A549 (cell line): ENCODE data around the gene ST13. TPM values are rescaled to one million over a fixed set of nuclear protein-coding genes. Genes with fewer than 3 reads are reported as not detected.
A peak's percentile ranks its signal among the peaks of the same experiment; 100 is the strongest.

Experiments used
- ATAC-seq, 2 experiments: fragments of 200-7000 bp in 1 of 2; fragments of >200 bp in 1 of 2; cut with Nextera tagmentation in 1 of 2; cut with Tn5 transposase in 1 of 2; 3 replicates each; pipeline versions ENCODE4 v1.8.0 to v1.9.1; 2018 to 2020; ENCODE audit warnings: mild to moderate bottlenecking in 1 of 2, moderate library complexity in 1 of 2
- CTCF ChIA-PET: fragments of 300-600 bp; sonication (Branson Sonifier 250); formaldehyde crosslinking; extraction: SDS; loops from one replicate; lab custom pipeline; 2021; ENCODE audit warnings: antibody characterized with exemption, inconsistent platforms; lab: Yijun Ruan, JAX
- POLR2A ChIA-PET: fragments of 350-600 bp; formaldehyde crosslinking; extraction: SDS; loops from one replicate; lab custom pipeline; 2021; ENCODE audit warnings: antibody characterized with exemption, inconsistent platforms; lab: Yijun Ruan, JAX
- DNase-seq, 2 experiments: peaks; one replicate each; pipeline versions ENCODE4 v3.0.0 to v3.0.0-alpha.2; 2011 to 2016; ENCODE audit warnings: low read depth in 1 of 2, low spot score in 1 of 2
- FAIRE-seq: peaks from 2 replicates; lab custom pipeline; 2011; peaks lifted over from hg19 to GRCh38; lab: Jason Lieb, UNC
- H3K27ac ChIP-seq, 2 experiments: fragments of >200 bp; sonication (Bioruptor Twin); formaldehyde crosslinking; 3 replicates each; pipeline ENCODE4 v1.5.1; 2016 to 2017
- H3K4me1 ChIP-seq: fragments of >200 bp; sonication (Bioruptor Twin); formaldehyde crosslinking; 3 replicates; pipeline ENCODE4 v1.6.1; 2016
- H3K4me2 ChIP-seq: fragments of >200 bp; sonication (Bioruptor Twin); formaldehyde crosslinking; 3 replicates; pipeline ENCODE4 v1.6.1; 2016
- H3K4me3 ChIP-seq: fragments of >200 bp; sonication (Bioruptor Twin); formaldehyde crosslinking; 3 replicates; pipeline ENCODE4 v1.5.1; 2016
- H3K9me3 ChIP-seq: fragments of >200 bp; sonication (Bioruptor Twin); formaldehyde crosslinking; 3 replicates; pipeline ENCODE4 v1.6.1; 2016
- CHD2 ChIP-seq: fragments of 150-350 bp; IDR thresholded peaks from 2 replicates; pipeline ENCODE4 v1.6.1; 2014; ENCODE audit warnings: low read length; ENCODE audit not compliant: partially characterized antibody
- CHD4 ChIP-seq: fragments of 200-600 bp; sonication (generic); IDR thresholded peaks from 2 replicates; pipeline ENCODE4 v1.6.1; 2016; ENCODE audit warnings: antibody characterized with exemption, mild to moderate bottlenecking, borderline replicate concordance
- FOSL2 ChIP-seq, 2 experiments: fragments of 450-650 bp in 1 of 2; fragments of >200 bp in 1 of 2; sonication (Bioruptor Twin) in 1 of 2; formaldehyde crosslinking; IDR thresholded peaks; 2 replicates each; pipeline versions ENCODE4 v1.5.0 to v1.6.1; 2016 to 2020; ENCODE audit warnings: mild to moderate bottlenecking in 1 of 2, moderate library complexity in 1 of 2
- HEYL ChIP-seq: fragments of 250-450 bp; sonication (Bioruptor Pico); IDR thresholded peaks from 2 replicates; pipeline ENCODE4 v1.8.0; 2021; ENCODE audit warnings: mild to moderate bottlenecking, moderate library complexity
- HOXB13 ChIP-seq: fragments of 250-450 bp; sonication (Bioruptor Pico); IDR thresholded peaks from 2 replicates; pipeline ENCODE4 v1.5.0; 2020; ENCODE audit warnings: low read depth, mild to moderate bottlenecking, moderate library complexity
- JUN ChIP-seq, 2 experiments: fragments of >200 bp; sonication (Bioruptor Twin); formaldehyde crosslinking; IDR thresholded peaks; 2 replicates in 1 of 2; 3 replicates in 1 of 2; pipeline ENCODE4 v1.6.1; 2016 to 2017
- KDM1A ChIP-seq: fragments of 200-600 bp; sonication (generic); IDR thresholded peaks from 2 replicates; pipeline ENCODE4 v1.6.1; 2016; ENCODE audit warnings: low read depth, mild to moderate bottlenecking
- KDM5A ChIP-seq: fragments of 200-600 bp; sonication (generic); IDR thresholded peaks from 2 replicates; pipeline ENCODE4 v1.6.1; 2016; ENCODE audit warnings: antibody characterized with exemption, mild to moderate bottlenecking
- MAFK ChIP-seq: fragments of 450-650 bp; IDR thresholded peaks from 2 replicates; pipeline ENCODE4 v1.6.1; 2014; ENCODE audit not compliant: partially characterized antibody
- NFE2L2 ChIP-seq: fragments of 150-350 bp; conservative IDR thresholded peaks from 2 replicates; pipeline ENCODE4 v1.6.1; 2014; ENCODE audit warnings: low read length
- PHF8 ChIP-seq: fragments of 200-600 bp; sonication (generic); IDR thresholded peaks from 2 replicates; pipeline ENCODE4 v1.6.1; 2016; ENCODE audit warnings: low read depth, mild to moderate bottlenecking, antibody characterized with exemption, moderate library complexity, borderline replicate concordance
- POLR2AphosphoS2 ChIP-seq: conservative IDR thresholded peaks from 2 replicates; pipeline ENCODE4 v1.6.1; 2012; ENCODE audit warnings: low read length, improper control_type of control experiment, inconsistent platforms
- RNF2 ChIP-seq: fragments of 200-600 bp; sonication (generic); IDR thresholded peaks from 2 replicates; pipeline ENCODE4 v1.6.1; 2016; ENCODE audit warnings: low read depth, mild to moderate bottlenecking, antibody characterized with exemption, moderate library complexity, borderline replicate concordance
- SREBF2 ChIP-seq: fragments of 450-650 bp; IDR thresholded peaks from 2 replicates; pipeline ENCODE4 v1.6.1; 2014; ENCODE audit warnings: mild to moderate bottlenecking, moderate library complexity
- TFCP2L1 ChIP-seq: fragments of 250-450 bp; sonication (Bioruptor Pico); IDR thresholded peaks from 2 replicates; pipeline ENCODE4 v1.5.0; 2021; ENCODE audit warnings: mild to moderate bottlenecking
- WGBS: methylation state at CpG from one replicate; pipeline ENCODE4 v1.1.6; 2017; ENCODE audit errors: missing lambda C conversion rate; 5-methylcytosine and 5-hydroxymethylcytosine counted together
- polyA plus RNA-seq, 4 experiments: library from polyadenylated mRNA; depleted of rRNA in 3 of 4; stranded (reverse); fragments of >200 nt; fragmentation: RNase III in 1 of 4; extraction: RNeasy Plus Mini Kit Qiagen cat#74134 plus additional on column Dnase treatment in 1 of 4; gene quantifications; 2 replicates in 3 of 4; 3 replicates in 1 of 4; pipeline ENCODE4 v1.2.3, GENCODE V29; 2011 to 2017
- TF ChIP-seq, protein P1 (sequence below): fragments of >200 bp; sonication (Bioruptor Twin); formaldehyde crosslinking; IDR thresholded peaks from 3 replicates; pipeline ENCODE4 v1.5.1; 2016
- TF ChIP-seq, protein P2 (sequence below): IDR thresholded peaks from 2 replicates; pipeline ENCODE4 v1.6.1; 2012
- TF ChIP-seq, protein P3 (sequence below): fragments of 150-350 bp; IDR thresholded peaks from 2 replicates; pipeline ENCODE4 v1.6.1; 2014; ENCODE audit warnings: low read depth, mild to moderate bottlenecking, low read length

Gene ST13
- polyA plus RNA-seq, 2 of the 4 experiments (the other 2 are of a cell fraction): 181 to 227 TPM

DNA sequence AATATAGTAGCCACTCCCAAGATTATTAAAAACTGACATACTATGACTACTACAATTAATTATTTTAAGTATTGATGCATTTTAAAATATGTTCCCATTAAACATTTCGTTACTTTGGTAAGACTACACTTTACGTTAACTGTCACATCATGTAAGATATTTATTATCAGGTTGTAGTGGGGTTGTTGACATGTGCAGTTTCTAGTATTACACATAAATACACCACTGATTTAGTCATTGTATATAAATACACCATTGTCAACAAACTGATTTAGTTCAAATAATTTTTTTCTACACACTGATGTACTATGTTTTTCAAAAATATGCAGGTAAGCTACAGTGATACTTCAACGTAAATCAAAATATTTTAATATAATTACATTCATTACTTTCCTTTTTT, 11.5 kb downstream of the ST13 start (continued):
- TF ChIP-seq, protein P1, sequence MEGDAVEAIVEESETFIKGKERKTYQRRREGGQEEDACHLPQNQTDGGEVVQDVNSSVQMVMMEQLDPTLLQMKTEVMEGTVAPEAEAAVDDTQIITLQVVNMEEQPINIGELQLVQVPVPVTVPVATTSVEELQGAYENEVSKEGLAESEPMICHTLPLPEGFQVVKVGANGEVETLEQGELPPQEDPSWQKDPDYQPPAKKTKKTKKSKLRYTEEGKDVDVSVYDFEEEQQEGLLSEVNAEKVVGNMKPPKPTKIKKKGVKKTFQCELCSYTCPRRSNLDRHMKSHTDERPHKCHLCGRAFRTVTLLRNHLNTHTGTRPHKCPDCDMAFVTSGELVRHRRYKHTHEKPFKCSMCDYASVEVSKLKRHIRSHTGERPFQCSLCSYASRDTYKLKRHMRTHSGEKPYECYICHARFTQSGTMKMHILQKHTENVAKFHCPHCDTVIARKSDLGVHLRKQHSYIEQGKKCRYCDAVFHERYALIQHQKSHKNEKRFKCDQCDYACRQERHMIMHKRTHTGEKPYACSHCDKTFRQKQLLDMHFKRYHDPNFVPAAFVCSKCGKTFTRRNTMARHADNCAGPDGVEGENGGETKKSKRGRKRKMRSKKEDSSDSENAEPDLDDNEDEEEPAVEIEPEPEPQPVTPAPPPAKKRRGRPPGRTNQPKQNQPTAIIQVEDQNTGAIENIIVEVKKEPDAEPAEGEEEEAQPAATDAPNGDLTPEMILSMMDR: no peak
- TF ChIP-seq FOSL2 (IDR thresholded peaks at IDR 0.05) (no peak), FOSL2 (CRISPR knock-in tag; IDR thresholded peaks at IDR 0.05) (no peak), NFE2L2 (no peak)

DNA sequence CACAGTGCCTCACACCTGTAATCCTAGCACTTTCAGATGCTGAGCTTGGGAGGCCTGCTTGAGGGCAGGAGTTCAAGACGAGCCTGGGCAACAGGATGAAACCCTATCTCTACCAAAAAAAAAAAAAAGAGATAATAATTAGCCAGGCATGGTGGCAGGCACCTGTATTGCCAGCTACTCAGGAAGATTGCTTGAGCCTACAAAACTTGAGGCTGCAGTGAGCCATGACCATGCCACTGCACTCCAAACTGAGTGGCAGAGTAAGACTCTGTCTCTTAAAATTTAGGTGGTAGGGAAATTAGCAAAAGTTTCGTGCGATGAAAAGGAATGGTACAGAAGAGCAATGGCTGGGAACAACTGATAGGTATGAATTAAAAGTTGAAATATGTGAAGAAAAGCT, 18.0 kb downstream of the ST13 start:
- TF ChIP-seq CHD4 (no peak), POLR2AphosphoS2 (no peak), SREBF2 (no peak), KDM1A (no peak), JUN (IDR thresholded peaks at IDR 0.05) (no peak), RNF2 (no peak), HEYL (CRISPR knock-in tag) (no peak), MAFK (no peak), KDM5A (no peak)

DNA sequence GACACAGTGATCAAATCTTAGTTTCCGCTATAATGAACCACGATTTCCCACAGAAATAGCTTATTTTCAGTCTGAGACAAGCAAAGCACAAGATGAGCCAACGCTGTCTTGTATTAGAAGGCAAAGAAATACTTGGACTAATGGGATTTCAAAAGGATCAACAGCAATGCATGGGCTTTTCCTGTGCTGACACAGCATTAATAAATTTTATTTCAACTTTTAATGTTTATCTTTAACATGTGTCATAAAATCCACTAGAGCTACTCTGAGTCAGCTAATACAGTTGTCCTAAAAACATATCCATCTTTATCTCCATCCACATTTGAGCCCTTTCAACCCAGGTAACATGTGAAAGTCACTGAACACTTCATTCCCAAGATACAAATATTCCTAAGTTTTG, 21.8 kb downstream of the ST13 start:
- WGBS: 90% methylated on average over 3 of the region's 3 CpGs
- Histone ChIP-seq H3K4me2 (no peak overlapping the region), H3K27ac (no peak overlapping the region), H3K4me3 (no peak overlapping the region), H3K4me1 (peaks cover 7% of the 10 kb centered on the region; the same call in 1 of the 3 replicates), H3K9me3 (no peaks in the 10 kb centered on the region)
- DNase-seq (no peak), ATAC-seq (no peak), FAIRE-seq (no peak)
- ChIA-PET POLR2A (no interaction called here), CTCF (interaction anchor here (1.5 kb wide), 1 partner anchor 65 kb away, joined by 3 read pairs; no protein-coding TSS in a partner anchor)
- TF ChIP-seq, protein P2, sequence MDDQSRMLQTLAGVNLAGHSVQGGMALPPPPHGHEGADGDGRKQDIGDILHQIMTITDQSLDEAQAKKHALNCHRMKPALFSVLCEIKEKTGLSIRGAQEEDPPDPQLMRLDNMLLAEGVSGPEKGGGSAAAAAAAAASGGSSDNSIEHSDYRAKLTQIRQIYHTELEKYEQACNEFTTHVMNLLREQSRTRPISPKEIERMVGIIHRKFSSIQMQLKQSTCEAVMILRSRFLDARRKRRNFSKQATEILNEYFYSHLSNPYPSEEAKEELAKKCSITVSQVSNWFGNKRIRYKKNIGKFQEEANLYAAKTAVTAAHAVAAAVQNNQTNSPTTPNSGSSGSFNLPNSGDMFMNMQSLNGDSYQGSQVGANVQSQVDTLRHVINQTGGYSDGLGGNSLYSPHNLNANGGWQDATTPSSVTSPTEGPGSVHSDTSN: no peak
- TF ChIP-seq MAFK (peak; percentile 86), HOXB13 (no peak), PHF8 (no peak), CHD2 (no peak), NFE2L2 (no peak)

More for the DNA sequence above, 18.0 kb downstream of the ST13 start:
- ChIA-PET POLR2A (no interaction called here), CTCF (interaction anchor here (1.3 kb wide), 1 partner anchor 156 kb away, joined by 6 read pairs; no protein-coding TSS in a partner anchor)
- no peak for DNase-seq
- no peak for FAIRE-seq
- Histone ChIP-seq H3K9me3 (no peaks in the 10 kb centered on the region), H3K4me3 (no peak overlapping the region), H3K27ac (no peak overlapping the region), H3K4me1 (peaks cover 16% of the 10 kb centered on the region), H3K4me2 (no peak overlapping the region)
- 92% methylated on average over 3 of the region's 3 CpGs for WGBS
- no peak for ATAC-seq

DNA sequence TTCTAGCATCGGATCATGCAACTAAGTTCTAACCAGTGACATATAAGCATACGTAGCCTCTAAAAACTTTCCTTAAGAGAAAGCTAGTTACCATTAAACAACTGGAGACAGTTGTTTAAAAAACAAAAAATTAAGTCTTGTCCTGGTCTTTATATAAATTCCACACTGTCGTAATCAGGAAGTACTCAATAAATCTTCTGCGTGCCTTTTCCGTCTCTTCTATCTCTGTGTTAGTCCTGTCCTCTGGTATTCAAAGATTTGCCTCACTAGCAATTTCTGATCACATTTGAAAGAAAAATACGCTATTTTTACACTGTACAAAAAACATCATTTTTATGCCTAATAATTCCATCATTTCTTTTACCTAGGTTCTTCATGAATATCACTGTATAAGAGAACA, 27.3 kb downstream of the ST13 start:
- Histone ChIP-seq H3K4me2 (no peak overlapping the region), H3K4me3 (no peak overlapping the region), H3K9me3 (no peaks in the 10 kb centered on the region), H3K27ac (no peak overlapping the region), H3K4me1 (no peaks in the 10 kb centered on the region)
- TF ChIP-seq MAFK (no peak), TFCP2L1 (CRISPR knock-in tag) (no peak), SREBF2 (no peak)
- TF ChIP-seq, protein P3, sequence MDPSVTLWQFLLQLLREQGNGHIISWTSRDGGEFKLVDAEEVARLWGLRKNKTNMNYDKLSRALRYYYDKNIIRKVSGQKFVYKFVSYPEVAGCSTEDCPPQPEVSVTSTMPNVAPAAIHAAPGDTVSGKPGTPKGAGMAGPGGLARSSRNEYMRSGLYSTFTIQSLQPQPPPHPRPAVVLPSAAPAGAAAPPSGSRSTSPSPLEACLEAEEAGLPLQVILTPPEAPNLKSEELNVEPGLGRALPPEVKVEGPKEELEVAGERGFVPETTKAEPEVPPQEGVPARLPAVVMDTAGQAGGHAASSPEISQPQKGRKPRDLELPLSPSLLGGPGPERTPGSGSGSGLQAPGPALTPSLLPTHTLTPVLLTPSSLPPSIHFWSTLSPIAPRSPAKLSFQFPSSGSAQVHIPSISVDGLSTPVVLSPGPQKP: no peak
- FAIRE-seq (no peak), DNase-seq (no peak), ATAC-seq (no peak)
- POLR2A ChIA-PET: no interaction called here
- CTCF ChIA-PET: no interaction called here
- WGBS: 93% methylated on average over 6 of the region's 6 CpGs
